Measurements from ENCODE around the gene ABLIM1.
"Not testable (repeated sequence)": the region's sequence is repeated elsewhere in the genome, so short reads cannot be mapped to it uniquely, and the experiment has no call there.

DNA sequence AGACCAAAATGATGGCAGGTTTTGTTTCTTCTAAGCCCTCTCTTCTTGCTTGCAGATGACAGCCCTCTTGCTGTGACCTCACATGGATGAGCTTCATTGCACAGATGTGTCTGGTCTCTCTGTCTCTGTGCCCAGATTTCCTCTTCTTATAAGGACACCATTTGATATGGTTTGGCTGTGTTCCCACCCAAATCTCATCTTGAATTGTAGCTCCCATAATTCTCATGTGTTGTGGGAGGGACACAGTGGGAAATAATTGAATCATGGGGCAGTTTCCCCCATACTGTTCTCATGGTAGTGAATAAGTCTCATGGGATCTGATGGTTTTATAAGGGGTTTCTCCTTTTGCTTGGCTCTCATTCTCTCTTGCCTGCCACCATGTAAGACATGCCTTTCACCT, 38.2 kb upstream of the ABLIM1 start:
- not testable (repeated sequence) for TF ChIP-seq EP300 (IDR thresholded peaks at IDR 0.05)
- TF ChIP-seq, protein P1, sequence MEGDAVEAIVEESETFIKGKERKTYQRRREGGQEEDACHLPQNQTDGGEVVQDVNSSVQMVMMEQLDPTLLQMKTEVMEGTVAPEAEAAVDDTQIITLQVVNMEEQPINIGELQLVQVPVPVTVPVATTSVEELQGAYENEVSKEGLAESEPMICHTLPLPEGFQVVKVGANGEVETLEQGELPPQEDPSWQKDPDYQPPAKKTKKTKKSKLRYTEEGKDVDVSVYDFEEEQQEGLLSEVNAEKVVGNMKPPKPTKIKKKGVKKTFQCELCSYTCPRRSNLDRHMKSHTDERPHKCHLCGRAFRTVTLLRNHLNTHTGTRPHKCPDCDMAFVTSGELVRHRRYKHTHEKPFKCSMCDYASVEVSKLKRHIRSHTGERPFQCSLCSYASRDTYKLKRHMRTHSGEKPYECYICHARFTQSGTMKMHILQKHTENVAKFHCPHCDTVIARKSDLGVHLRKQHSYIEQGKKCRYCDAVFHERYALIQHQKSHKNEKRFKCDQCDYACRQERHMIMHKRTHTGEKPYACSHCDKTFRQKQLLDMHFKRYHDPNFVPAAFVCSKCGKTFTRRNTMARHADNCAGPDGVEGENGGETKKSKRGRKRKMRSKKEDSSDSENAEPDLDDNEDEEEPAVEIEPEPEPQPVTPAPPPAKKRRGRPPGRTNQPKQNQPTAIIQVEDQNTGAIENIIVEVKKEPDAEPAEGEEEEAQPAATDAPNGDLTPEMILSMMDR (IDR thresholded peaks at IDR 0.05): not testable (repeated sequence)
